ENCODE measurements around the gene LYZ.

LYZ gene

GRCh38 chr12:69343885-69344612, 4.1 kb upstream of the LYZ start:
- H4K91ac ChIP-seq (ENCODE audit: low read length), result no peak overlapping the region
- H2BK120ac ChIP-seq (ENCODE audit: low read depth, low read length), result no peak overlapping the region
- H3K36me3 ChIP-seq (ENCODE audit: control insufficient read depth in 1 of 2, insufficient read depth in 2 of 2, low read depth in 1 of 2, low read length in 2 of 2), result no peaks in the 10 kb centered on the region
- no peak overlapping the region for H3K18ac ChIP-seq (ENCODE audit: low read depth in 1 of 2, low read length in 2 of 2)
- H4K8ac ChIP-seq (ENCODE audit: low read length), result no peak overlapping the region
- H3K4me1 ChIP-seq (ENCODE audit: control insufficient read depth, insufficient read depth, low read depth, low read length), result no peaks in the 10 kb centered on the region
- no peak overlapping the region for H3K9ac ChIP-seq (ENCODE audit: low read length)
- no peak overlapping the region for H2BK15ac ChIP-seq (ENCODE audit: low read depth, poor library complexity, severe bottlenecking)
- no peak overlapping the region for H3K14ac ChIP-seq (ENCODE audit: low read length in 2 of 2)
- H3K4me2 ChIP-seq (ENCODE audit: low read length, poor library complexity, severe bottlenecking), result no peak overlapping the region
- H3K9me3 ChIP-seq (ENCODE audit: control insufficient read depth, low read length), result no peaks in the 10 kb centered on the region
- H3K27me3 ChIP-seq (ENCODE audit: control insufficient read depth in 1 of 2, insufficient read depth in 1 of 2, low read length in 2 of 2), result peaks cover 0 to 4% of the 10 kb centered on the region in 2 experiments
- H3K4me3 ChIP-seq (ENCODE audit: insufficient read depth in 1 of 2, low read depth in 1 of 2, low read length in 2 of 2), result no peak overlapping the region
- H3K23ac ChIP-seq (ENCODE audit: low read length in 2 of 2), result no peak overlapping the region
- no peak for DNase-seq
- no peak overlapping the region for H2AFZ ChIP-seq (ENCODE audit: low read depth, low read length)
- H3K79me1 ChIP-seq (replicated peaks; ENCODE audit: low read length, poor library complexity, severe bottlenecking), result no peaks in the 10 kb centered on the region
- no peak overlapping the region for H3K27ac ChIP-seq (ENCODE audit: low read length, poor library complexity, severe bottlenecking)
- no peak overlapping the region for H2BK12ac ChIP-seq (ENCODE audit: low read length in 2 of 2)
- H3K4ac ChIP-seq (ENCODE audit: low read depth in 1 of 2, low read length in 2 of 2), result no peak overlapping the region
- no peak overlapping the region for H2BK5ac ChIP-seq (ENCODE audit: low read depth, low read length, poor library complexity, severe bottlenecking)
- no peak overlapping the region for H2AK5ac ChIP-seq (ENCODE audit: low read length, severe bottlenecking)
- 59% methylated on average over 3 of the region's 3 CpGs for whole genome bisulfite sequencing

DNA sequence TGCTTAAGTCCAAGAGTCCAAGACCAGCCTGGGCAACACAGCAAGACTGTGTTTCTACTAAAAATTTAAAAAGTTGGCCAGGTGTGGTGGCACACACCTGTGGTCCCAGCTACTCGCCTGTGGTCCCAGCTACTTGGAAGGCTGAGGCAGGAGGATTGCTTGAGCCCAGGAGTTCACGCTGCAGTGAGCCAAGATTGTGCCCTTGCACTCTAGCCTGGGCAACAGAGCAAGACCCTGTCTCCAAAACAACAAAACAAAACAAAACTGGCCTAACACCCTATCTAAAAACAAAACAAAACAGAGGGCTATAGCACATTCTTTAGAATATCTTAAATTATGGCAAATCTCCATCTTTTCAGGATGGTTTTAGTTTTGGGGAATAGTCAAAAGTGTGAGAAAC, 3.1 kb upstream of the LYZ start:
- Histone ChIP-seq H3K4ac (ENCODE audit: low read depth in 1 of 2, low read length in 2 of 2) (no peak overlapping the region), H2BK15ac (ENCODE audit: low read depth, poor library complexity, severe bottlenecking) (no peak overlapping the region)
- 96% methylated on average over 2 of the region's 2 CpGs for WGBS

GRCh38 chr12:69345742-69346141, 2.4 kb upstream of the LYZ start:
- Histone ChIP-seq H3K4me3 (ENCODE audit: insufficient read depth in 1 of 2, low read depth in 1 of 2, low read length in 2 of 2) (no peak overlapping the region), H3K4me1 (ENCODE audit: control insufficient read depth, insufficient read depth, low read depth, low read length) (no peaks in the 10 kb centered on the region), H2BK12ac (ENCODE audit: low read length in 2 of 2) (no peak overlapping the region), H2BK5ac (ENCODE audit: low read depth, low read length, poor library complexity, severe bottlenecking) (no peak overlapping the region), H3K18ac (ENCODE audit: low read depth in 1 of 2, low read length in 2 of 2) (no peak overlapping the region), H2AK5ac (ENCODE audit: low read length, severe bottlenecking) (no peak overlapping the region), H3K27ac (ENCODE audit: low read length, poor library complexity, severe bottlenecking) (no peak overlapping the region), H3K4ac (ENCODE audit: low read depth in 1 of 2, low read length in 2 of 2) (no peak overlapping the region), H4K91ac (ENCODE audit: low read length) (no peak overlapping the region), H3K9me3 (ENCODE audit: control insufficient read depth, low read length) (no peaks in the 10 kb centered on the region), H3K4me2 (ENCODE audit: low read length, poor library complexity, severe bottlenecking) (no peak overlapping the region), H3K27me3 (ENCODE audit: control insufficient read depth in 1 of 2, insufficient read depth in 1 of 2, low read length in 2 of 2) (peaks cover 0 to 4% of the 10 kb centered on the region in 2 experiments), H2AFZ (ENCODE audit: low read depth, low read length) (no peak overlapping the region), H3K14ac (ENCODE audit: low read length in 2 of 2) (no peak overlapping the region), H4K8ac (ENCODE audit: low read length) (no peak overlapping the region), H3K9ac (ENCODE audit: low read length) (no peak overlapping the region), H3K79me1 (replicated peaks; ENCODE audit: low read length, poor library complexity, severe bottlenecking) (no peaks in the 10 kb centered on the region), H2BK15ac (ENCODE audit: low read depth, poor library complexity, severe bottlenecking) (no peak overlapping the region), H3K36me3 (ENCODE audit: control insufficient read depth in 1 of 2, insufficient read depth in 2 of 2, low read depth in 1 of 2, low read length in 2 of 2) (no peaks in the 10 kb centered on the region), H2BK120ac (ENCODE audit: low read depth, low read length) (no peak overlapping the region), H3K23ac (ENCODE audit: low read length in 2 of 2) (no peak overlapping the region)
- 100% methylated on average over 1 of the region's 1 CpG for WGBS
- DNase-seq, result no peak

More for the DNA sequence above, 3.1 kb upstream of the LYZ start:
- no peak for DNase-seq
- H3K27ac ChIP-seq (ENCODE audit: low read length, poor library complexity, severe bottlenecking), result no peak overlapping the region
- no peak overlapping the region for H4K91ac ChIP-seq (ENCODE audit: low read length)
- no peak overlapping the region for H3K4me3 ChIP-seq (ENCODE audit: insufficient read depth in 1 of 2, low read depth in 1 of 2, low read length in 2 of 2)
- H3K4me2 ChIP-seq (ENCODE audit: low read length, poor library complexity, severe bottlenecking), result no peak overlapping the region
- H3K36me3 ChIP-seq (ENCODE audit: control insufficient read depth in 1 of 2, insufficient read depth in 2 of 2, low read depth in 1 of 2, low read length in 2 of 2), result no peaks in the 10 kb centered on the region
- H3K18ac ChIP-seq (ENCODE audit: low read depth in 1 of 2, low read length in 2 of 2), result no peak overlapping the region
- no peaks in the 10 kb centered on the region for H3K9me3 ChIP-seq (ENCODE audit: control insufficient read depth, low read length)
- H2AFZ ChIP-seq (ENCODE audit: low read depth, low read length), result no peak overlapping the region
- no peak overlapping the region for H2AK5ac ChIP-seq (ENCODE audit: low read length, severe bottlenecking)
- H2BK120ac ChIP-seq (ENCODE audit: low read depth, low read length), result no peak overlapping the region
- H3K79me1 ChIP-seq (replicated peaks; ENCODE audit: low read length, poor library complexity, severe bottlenecking), result no peaks in the 10 kb centered on the region
- H2BK5ac ChIP-seq (ENCODE audit: low read depth, low read length, poor library complexity, severe bottlenecking), result no peak overlapping the region
- no peak overlapping the region for H2BK12ac ChIP-seq (ENCODE audit: low read length in 2 of 2)
- no peak overlapping the region for H3K9ac ChIP-seq (ENCODE audit: low read length)
- H4K8ac ChIP-seq (ENCODE audit: low read length), result no peak overlapping the region
- H3K4me1 ChIP-seq (ENCODE audit: control insufficient read depth, insufficient read depth, low read depth, low read length), result no peaks in the 10 kb centered on the region
- H3K27me3 ChIP-seq (ENCODE audit: control insufficient read depth in 1 of 2, insufficient read depth in 1 of 2, low read length in 2 of 2), result peaks cover 0 to 4% of the 10 kb centered on the region in 2 experiments
- no peak overlapping the region for H3K14ac ChIP-seq (ENCODE audit: low read length in 2 of 2)
- H3K23ac ChIP-seq (ENCODE audit: low read length in 2 of 2), result no peak overlapping the region

DNA sequence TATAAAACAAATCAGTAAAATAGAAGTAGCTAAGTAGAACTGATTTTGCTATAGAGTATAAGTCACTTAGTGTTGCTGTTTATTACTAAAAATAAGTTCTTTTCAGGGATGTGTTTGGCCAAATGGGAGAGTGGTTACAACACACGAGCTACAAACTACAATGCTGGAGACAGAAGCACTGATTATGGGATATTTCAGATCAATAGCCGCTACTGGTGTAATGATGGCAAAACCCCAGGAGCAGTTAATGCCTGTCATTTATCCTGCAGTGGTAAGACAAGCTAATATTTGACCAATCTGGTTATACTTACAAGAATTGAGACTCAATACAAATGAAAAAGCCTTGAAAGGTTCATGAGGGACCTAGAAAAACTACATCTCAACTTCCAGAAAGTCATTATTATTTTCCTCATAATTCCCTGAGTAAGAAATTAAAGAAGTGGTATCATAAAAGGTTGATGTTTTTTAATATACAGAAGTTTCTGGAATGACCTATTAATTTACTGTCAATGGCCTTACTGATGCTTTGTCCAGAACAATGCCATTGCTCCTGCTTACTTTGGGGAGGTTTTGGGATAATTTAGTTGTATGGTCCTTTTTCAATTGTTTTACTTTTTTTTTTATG, 1.9 kb downstream of the LYZ start:
- H3K4ac ChIP-seq (ENCODE audit: low read depth in 1 of 2, low read length in 2 of 2), result no peak overlapping the region
- no peak overlapping the region for H2BK12ac ChIP-seq (ENCODE audit: low read length in 2 of 2)
- H3K27ac ChIP-seq (ENCODE audit: low read length, poor library complexity, severe bottlenecking), result no peak overlapping the region
- no peaks in the 10 kb centered on the region for H3K4me1 ChIP-seq (ENCODE audit: control insufficient read depth, insufficient read depth, low read depth, low read length)
- no peak overlapping the region for H4K8ac ChIP-seq (ENCODE audit: low read length)
- H3K14ac ChIP-seq (ENCODE audit: low read length in 2 of 2), result no peak overlapping the region
- H3K4me2 ChIP-seq (ENCODE audit: low read length, poor library complexity, severe bottlenecking), result no peak overlapping the region
- no peak overlapping the region for H2BK15ac ChIP-seq (ENCODE audit: low read depth, poor library complexity, severe bottlenecking)
- no peak overlapping the region for H3K18ac ChIP-seq (ENCODE audit: low read depth in 1 of 2, low read length in 2 of 2)
- H3K27me3 ChIP-seq (ENCODE audit: control insufficient read depth in 1 of 2, insufficient read depth in 1 of 2, low read length in 2 of 2), result no peaks in the 10 kb centered on the region
- no peak overlapping the region for H3K9ac ChIP-seq (ENCODE audit: low read length)
- H2BK120ac ChIP-seq (ENCODE audit: low read depth, low read length), result no peak overlapping the region
- no peaks in the 10 kb centered on the region for H3K9me3 ChIP-seq (ENCODE audit: control insufficient read depth, low read length)
- 83% methylated on average over 1 of the region's 2 CpGs for WGBS
- DNase-seq, result no peak
- no peak overlapping the region for H4K91ac ChIP-seq (ENCODE audit: low read length)
- no peak overlapping the region for H2BK5ac ChIP-seq (ENCODE audit: low read depth, low read length, poor library complexity, severe bottlenecking)
- no peak overlapping the region for H3K4me3 ChIP-seq (ENCODE audit: insufficient read depth in 1 of 2, low read depth in 1 of 2, low read length in 2 of 2)
- H3K79me1 ChIP-seq (replicated peaks; ENCODE audit: low read length, poor library complexity, severe bottlenecking), result no peaks in the 10 kb centered on the region
- H2AFZ ChIP-seq (ENCODE audit: low read depth, low read length), result no peak overlapping the region
- H2AK5ac ChIP-seq (ENCODE audit: low read length, severe bottlenecking), result no peak overlapping the region
- H3K36me3 ChIP-seq (ENCODE audit: control insufficient read depth in 1 of 2, insufficient read depth in 2 of 2, low read depth in 1 of 2, low read length in 2 of 2), result no peaks in the 10 kb centered on the region
- no peak overlapping the region for H3K23ac ChIP-seq (ENCODE audit: low read length in 2 of 2)
